MM.1S (cell line): ENCODE data around the gene ZMIZ1.

Experiments
- EZH2 ChIP-seq: fragments of 300-600 bp; sonication (generic); optimal IDR thresholded peaks from 2 replicates; pipeline ENCODE3; 2017; ENCODE audit warnings: low read depth, mild to moderate bottlenecking, antibody characterized with exemption, low read length, mixed read lengths
- TF ChIP-seq, protein P1 (sequence below): fragments of 300-600 bp; sonication (generic); IDR thresholded peaks from 2 replicates; pipeline ENCODE4 v1.5.1; 2016; ENCODE audit warnings: antibody characterized with exemption, low read length, mixed read lengths

DNA sequence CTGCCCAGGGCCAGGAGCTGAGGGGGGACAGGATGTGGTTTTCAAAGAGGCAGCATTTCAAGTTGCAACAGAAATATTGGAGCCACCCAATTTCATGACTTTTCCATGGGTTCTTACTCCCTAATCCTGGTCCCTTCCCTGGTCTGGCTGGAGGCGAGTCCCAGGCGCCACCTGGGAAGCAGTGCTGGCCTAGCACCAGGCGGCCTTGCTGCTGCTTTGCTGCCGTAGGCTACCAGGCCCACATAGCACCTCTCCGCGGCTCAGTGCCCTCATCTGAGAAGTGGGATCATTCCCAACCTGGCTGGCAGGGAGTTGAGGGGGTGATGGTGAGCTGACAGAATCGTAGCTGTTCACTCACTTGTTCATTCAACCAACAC is 33.7 kb downstream of the ZMIZ1 start:
- TF ChIP-seq, protein P1, sequence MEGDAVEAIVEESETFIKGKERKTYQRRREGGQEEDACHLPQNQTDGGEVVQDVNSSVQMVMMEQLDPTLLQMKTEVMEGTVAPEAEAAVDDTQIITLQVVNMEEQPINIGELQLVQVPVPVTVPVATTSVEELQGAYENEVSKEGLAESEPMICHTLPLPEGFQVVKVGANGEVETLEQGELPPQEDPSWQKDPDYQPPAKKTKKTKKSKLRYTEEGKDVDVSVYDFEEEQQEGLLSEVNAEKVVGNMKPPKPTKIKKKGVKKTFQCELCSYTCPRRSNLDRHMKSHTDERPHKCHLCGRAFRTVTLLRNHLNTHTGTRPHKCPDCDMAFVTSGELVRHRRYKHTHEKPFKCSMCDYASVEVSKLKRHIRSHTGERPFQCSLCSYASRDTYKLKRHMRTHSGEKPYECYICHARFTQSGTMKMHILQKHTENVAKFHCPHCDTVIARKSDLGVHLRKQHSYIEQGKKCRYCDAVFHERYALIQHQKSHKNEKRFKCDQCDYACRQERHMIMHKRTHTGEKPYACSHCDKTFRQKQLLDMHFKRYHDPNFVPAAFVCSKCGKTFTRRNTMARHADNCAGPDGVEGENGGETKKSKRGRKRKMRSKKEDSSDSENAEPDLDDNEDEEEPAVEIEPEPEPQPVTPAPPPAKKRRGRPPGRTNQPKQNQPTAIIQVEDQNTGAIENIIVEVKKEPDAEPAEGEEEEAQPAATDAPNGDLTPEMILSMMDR: no peak
- TF ChIP-seq EZH2: no peak
